Activated naive CD4-positive, alpha-beta T cell treated with anti-CD3 and anti-CD28 coated beads, Interleukin-2, amount 10 ng/mL, durations not matched to agents 7 days and 5 days (primary cell): Measurements from ENCODE around the gene CHRNA9.

Experiments
- CTCF ChIA-PET: fragments of 350-600 bp; sonication (Branson Sonifier 250); formaldehyde crosslinking; loops from one replicate; lab custom pipeline; 2021; ENCODE audit warnings: antibody characterized with exemption; lab: Charles Lee
- DNase-seq: peaks from one replicate; pipeline ENCODE4 v3.0.0-alpha.2; 2020
- H3K27ac Mint-ChIP-seq: one replicate; pipeline ENCODE4 v1.8.0; 2021; ENCODE audit warnings: mild to moderate bottlenecking, moderate library complexity, mixed read lengths
- H3K27me3 Mint-ChIP-seq: one replicate; pipeline ENCODE4 v1.8.0; 2021; ENCODE audit warnings: mild to moderate bottlenecking, mixed read lengths
- H3K36me3 Mint-ChIP-seq: one replicate; pipeline ENCODE4 v1.8.0; 2021; ENCODE audit warnings: mixed read lengths
- H3K4me1 Mint-ChIP-seq: one replicate; pipeline ENCODE4 v1.8.0; 2021; ENCODE audit warnings: mixed read lengths
- H3K4me3 Mint-ChIP-seq: one replicate; pipeline ENCODE4 v1.8.0; 2021; ENCODE audit warnings: mild to moderate bottlenecking, moderate library complexity, mixed read lengths
- H3K9me3 Mint-ChIP-seq: one replicate; pipeline ENCODE4 v1.8.0; 2021; ENCODE audit warnings: mixed read lengths

The CHRNA9 gene

GRCh38 chr4:40316782-40317635 lies 18.1 kb upstream of the CHRNA9 start:
- Mint-ChIP-seq H3K9me3 (no peaks in the 10 kb centered on the region), H3K27ac (peak overlapping the region; percentile 90), H3K4me1 (peaks cover 59% of the 10 kb centered on the region), H3K36me3 (no peaks in the 10 kb centered on the region), H3K27me3 (no peaks in the 10 kb centered on the region), H3K4me3 (peak overlapping the region; percentile 68)
- CTCF ChIA-PET, result interaction anchor here (0.6 to 2.7 kb wide), 33 partner anchors 7 to 607 kb away, joined by 3 to 33 read pairs (median 4); partner anchors contain the start of genes N4BP2 and RHOH
- DNase-seq, result peak; percentile 73

- H3K4me3 Mint-ChIP-seq, result no peak overlapping the region
- no peaks in the 10 kb centered on the region for H3K27me3 Mint-ChIP-seq
- H3K9me3 Mint-ChIP-seq, result no peaks in the 10 kb centered on the region
- CTCF ChIA-PET, result interaction anchor here (0.5 to 2.7 kb wide), 22 partner anchors 8 to 404 kb away, joined by 3 to 33 read pairs (median 6); partner anchors contain the start of gene N4BP2
- H3K36me3 Mint-ChIP-seq, result no peaks in the 10 kb centered on the region
- H3K4me1 Mint-ChIP-seq, result peaks cover 58% of the 10 kb centered on the region
- H3K27ac Mint-ChIP-seq, result peak overlapping the region; percentile 2
- no peak for DNase-seq
Observed at GRCh38 chr4:40317916-40318658, 17.0 kb upstream of the CHRNA9 start.

- Mint-ChIP-seq H3K27ac (no peak overlapping the region), H3K27me3 (no peaks in the 10 kb centered on the region), H3K4me1 (peaks cover 55% of the 10 kb centered on the region), H3K36me3 (no peaks in the 10 kb centered on the region), H3K9me3 (no peaks in the 10 kb centered on the region), H3K4me3 (no peak overlapping the region)
- no peak for DNase-seq
- CTCF ChIA-PET, result interaction anchor here (0.6 to 1.2 kb wide), 5 partner anchors 12 to 172 kb away, joined by 3 to 9 read pairs (median 4); no protein-coding TSS in a partner anchor
Observed at GRCh38 chr4:40321574-40322275, 13.4 kb upstream of the CHRNA9 start.

- Mint-ChIP-seq H3K27me3 (peaks cover 6% of the 10 kb centered on the region), H3K4me3 (no peak overlapping the region), H3K9me3 (no peaks in the 10 kb centered on the region), H3K4me1 (peaks cover 46% of the 10 kb centered on the region), H3K36me3 (no peaks in the 10 kb centered on the region), H3K27ac (no peak overlapping the region)
- DNase-seq, result no peak
- CTCF ChIA-PET, result no interaction called here
Observed at GRCh38 chr4:40322811-40323210, 12.3 kb upstream of the CHRNA9 start.

- H3K36me3 Mint-ChIP-seq, result no peaks in the 10 kb centered on the region
- no peak for DNase-seq
- no peaks in the 10 kb centered on the region for H3K9me3 Mint-ChIP-seq
- peaks cover 6% of the 10 kb centered on the region for H3K27me3 Mint-ChIP-seq
- CTCF ChIA-PET, result interaction anchor here (3.0 to 3.2 kb wide), 2 partner anchors 12 to 395 kb away, joined by 22 to 41 read pairs; no protein-coding TSS in a partner anchor
- H3K4me3 Mint-ChIP-seq, result no peak overlapping the region
- peaks cover 42% of the 10 kb centered on the region for H3K4me1 Mint-ChIP-seq
- no peak overlapping the region for H3K27ac Mint-ChIP-seq
Observed at GRCh38 chr4:40323866-40324265, 11.3 kb upstream of the CHRNA9 start.

- Mint-ChIP-seq H3K27me3 (peaks cover 7% of the 10 kb centered on the region), H3K36me3 (no peaks in the 10 kb centered on the region), H3K27ac (no peak overlapping the region), H3K4me1 (peaks cover 37% of the 10 kb centered on the region), H3K4me3 (no peak overlapping the region), H3K9me3 (no peaks in the 10 kb centered on the region)
- CTCF ChIA-PET, result interaction anchor here (0.6 to 3.2 kb wide), 38 partner anchors 8 to 856 kb away, joined by 3 to 41 read pairs (median 5); partner anchors contain the start of genes CHRNA9, N4BP2 and UBE2K
- DNase-seq, result peak; percentile 79
Observed at GRCh38 chr4:40325406-40326019, 9.6 kb upstream of the CHRNA9 start.

GRCh38 chr4:40327340-40327739 lies 7.8 kb upstream of the CHRNA9 start:
- no peak for DNase-seq
- H3K27ac Mint-ChIP-seq, result no peak overlapping the region
- H3K4me1 Mint-ChIP-seq, result peaks cover 23% of the 10 kb centered on the region
- H3K27me3 Mint-ChIP-seq, result peaks cover 15% of the 10 kb centered on the region
- no peak overlapping the region for H3K4me3 Mint-ChIP-seq
- no peaks in the 10 kb centered on the region for H3K9me3 Mint-ChIP-seq
- CTCF ChIA-PET, result interaction anchor here (0.9 to 2.4 kb wide), 3 partner anchors 10 to 14 kb away, joined by 3 to 11 read pairs (median 5); no protein-coding TSS in a partner anchor
- H3K36me3 Mint-ChIP-seq, result no peaks in the 10 kb centered on the region

- CTCF ChIA-PET, result interaction anchor here (2.1 kb wide), 1 partner anchor 13 kb away, joined by 5 read pairs; no protein-coding TSS in a partner anchor
Observed at GRCh38 chr4:40328383-40328782, 6.8 kb upstream of the CHRNA9 start.

GRCh38 chr4:40329805-40330204 lies 5.3 kb upstream of the CHRNA9 start:
- CTCF ChIA-PET, result interaction anchor here (1.8 kb wide), 1 partner anchor 13 kb away, joined by 6 read pairs; no protein-coding TSS in a partner anchor
- H3K4me3 Mint-ChIP-seq, result no peak overlapping the region
- H3K9me3 Mint-ChIP-seq, result peaks cover 4% of the 10 kb centered on the region
- no peak for DNase-seq
- H3K27me3 Mint-ChIP-seq, result peaks cover 26% of the 10 kb centered on the region
- H3K36me3 Mint-ChIP-seq, result peaks cover 2% of the 10 kb centered on the region
- H3K27ac Mint-ChIP-seq, result no peak overlapping the region
- peaks cover 9% of the 10 kb centered on the region for H3K4me1 Mint-ChIP-seq

More at GRCh38 chr4:40328383-40328782, 6.8 kb upstream of the CHRNA9 start:
- DNase-seq, result no peak
- Mint-ChIP-seq H3K4me3 (no peak overlapping the region), H3K4me1 (peaks cover 18% of the 10 kb centered on the region), H3K9me3 (peaks cover 2% of the 10 kb centered on the region), H3K27me3 (peaks cover 21% of the 10 kb centered on the region), H3K27ac (no peak overlapping the region), H3K36me3 (no peaks in the 10 kb centered on the region)

GRCh38 chr4:40330536-40330935 lies 4.6 kb upstream of the CHRNA9 start:
- Mint-ChIP-seq H3K4me1 (peaks cover 4% of the 10 kb centered on the region), H3K9me3 (peaks cover 4% of the 10 kb centered on the region), H3K27me3 (peaks cover 34% of the 10 kb centered on the region), H3K4me3 (no peak overlapping the region), H3K27ac (no peak overlapping the region), H3K36me3 (peaks cover 2% of the 10 kb centered on the region)
- CTCF ChIA-PET, result interaction anchor here (1.8 kb wide), 1 partner anchor 14 kb away, joined by 6 read pairs; no protein-coding TSS in a partner anchor
- no peak for DNase-seq

- no peak overlapping the region for H3K4me3 Mint-ChIP-seq
- no peak for DNase-seq
- H3K9me3 Mint-ChIP-seq, result peaks cover 4% of the 10 kb centered on the region
- CTCF ChIA-PET, result interaction anchor here (1.0 to 1.8 kb wide), 2 partner anchors 14 to 181 kb away, joined by 3 to 6 read pairs; no protein-coding TSS in a partner anchor
- H3K27ac Mint-ChIP-seq, result no peak overlapping the region
- H3K27me3 Mint-ChIP-seq, result peaks cover 36% of the 10 kb centered on the region
- H3K4me1 Mint-ChIP-seq, result peaks cover 2% of the 10 kb centered on the region
- peaks cover 2% of the 10 kb centered on the region for H3K36me3 Mint-ChIP-seq
Observed at GRCh38 chr4:40331101-40331745, 3.9 kb upstream of the CHRNA9 start.

GRCh38 chr4:40331961-40332360 lies 3.2 kb upstream of the CHRNA9 start:
- Mint-ChIP-seq H3K36me3 (peaks cover 2% of the 10 kb centered on the region), H3K27ac (no peak overlapping the region)

More at GRCh38 chr4:40331961-40332360, 3.2 kb upstream of the CHRNA9 start:
- Mint-ChIP-seq H3K4me1 (peaks cover 5% of the 10 kb centered on the region), H3K4me3 (no peak overlapping the region), H3K27me3 (peaks cover 36% of the 10 kb centered on the region), H3K9me3 (peaks cover 4% of the 10 kb centered on the region)
- CTCF ChIA-PET, result interaction anchor here (1.0 kb wide), 1 partner anchor 182 kb away, joined by 3 read pairs; no protein-coding TSS in a partner anchor
- DNase-seq, result no peak
